IMR-90 (cell line): ENCODE measurements around the gene GIT1. TPM values are rescaled to one million over a fixed set of nuclear protein-coding genes. Genes with fewer than 3 reads are reported as not detected.

ENCODE experiments used
- ATAC-seq: fragments of 200-7000 bp; cut with Tn5 transposase; 2 replicates; pipeline ENCODE4 v1.9.1; 2020; ENCODE audit warnings: low read depth, mild to moderate bottlenecking, moderate library complexity
- BruUV-seq: library from RNA; stranded (reverse); fragments of 400-500 nt; replicated peaks from 2 replicates; lab custom pipeline; 2021; lab: Mats Ljungman, UMichigan
- CTCF ChIA-PET: fragments of 300-600 bp; formaldehyde crosslinking; extraction: SDS; loops from one replicate; lab custom pipeline; 2021; ENCODE audit warnings: antibody characterized with exemption; lab: Yijun Ruan, JAX
- POLR2A ChIA-PET: fragments of 300-600 bp; sonication (Branson Sonifier 250); formaldehyde crosslinking; loops from one replicate; lab custom pipeline; 2022; ENCODE audit warnings: antibody characterized with exemption; ENCODE audit not compliant: unreplicated experiment; lab: Charles Lee
- DNase-seq: peaks from one replicate; pipeline ENCODE4 v3.0.0; 2013
- H2AFZ ChIP-seq: replicated peaks from 2 replicates; pipeline ENCODE3; 2013; ENCODE audit warnings: low read length, mild to moderate bottlenecking; ENCODE audit not compliant: poor library complexity
- H2AK5ac ChIP-seq: 2 replicates; pipeline ENCODE4 v1.6.1; 2013; ENCODE audit warnings: low read depth, low read length, inconsistent platforms
- H2AK9ac ChIP-seq: replicated peaks from 2 replicates; pipeline ENCODE3; 2013; ENCODE audit warnings: mild to moderate bottlenecking, low read depth, low read length, moderate library complexity; ENCODE audit not compliant: poor library complexity
- H2BK120ac ChIP-seq: 2 replicates; pipeline ENCODE4 v1.6.1; 2013; ENCODE audit warnings: low read depth, low read length, inconsistent platforms
- H2BK15ac ChIP-seq: 3 replicates; pipeline ENCODE4 v1.6.1; 2013; ENCODE audit warnings: low read depth, low read length, inconsistent platforms
- H2BK20ac ChIP-seq: 2 replicates; pipeline ENCODE4 v1.6.1; 2013; ENCODE audit warnings: low read depth, mild to moderate bottlenecking, inconsistent platforms, low read length, moderate library complexity
- H2BK5ac ChIP-seq: 2 replicates; pipeline ENCODE4 v1.6.1; 2013; ENCODE audit warnings: mild to moderate bottlenecking, low read depth, low read length, inconsistent platforms; ENCODE audit not compliant: poor library complexity, severe bottlenecking
- H3K14ac ChIP-seq: replicated peaks from 2 replicates; pipeline ENCODE4 v1.6.1; 2013; ENCODE audit warnings: low read depth, low read length, inconsistent platforms
- H3K18ac ChIP-seq: 2 replicates; pipeline ENCODE4 v1.6.1; 2013; ENCODE audit warnings: low read depth, low read length, control low read depth
- H3K23ac ChIP-seq: 2 replicates; pipeline ENCODE4 v1.6.1; 2013; ENCODE audit warnings: low read depth, low read length, inconsistent platforms
- H3K27ac ChIP-seq: 2 replicates; pipeline ENCODE4 v1.5.1; 2013; ENCODE audit warnings: mild to moderate bottlenecking, control low read depth, low read length; ENCODE audit not compliant: insufficient read depth
- H3K27me3 ChIP-seq: 2 replicates; pipeline ENCODE4 v1.6.1; 2013; ENCODE audit warnings: low read length; ENCODE audit not compliant: control insufficient read depth, insufficient read depth
- H3K36me3 ChIP-seq: 2 replicates; pipeline ENCODE4 v1.6.1; 2013; ENCODE audit warnings: low read length, mixed read lengths; ENCODE audit not compliant: control insufficient read depth, insufficient read depth
- H3K4ac ChIP-seq: 2 replicates; pipeline ENCODE4 v1.6.1; 2013; ENCODE audit warnings: low read depth, low read length, inconsistent platforms
- H3K4me1 ChIP-seq: 2 replicates; pipeline ENCODE4 v1.6.1; 2013; ENCODE audit warnings: low read length, mixed read lengths; ENCODE audit not compliant: control insufficient read depth, insufficient read depth
- H3K4me2 ChIP-seq: 2 replicates; pipeline ENCODE4 v1.6.1; 2013; ENCODE audit warnings: low read depth, mild to moderate bottlenecking, control low read depth, low read length, moderate library complexity
- H3K4me3 ChIP-seq: 2 replicates; pipeline ENCODE4 v1.5.1; 2013; ENCODE audit warnings: low read depth, mild to moderate bottlenecking, control low read depth, low read length, moderate library complexity; ENCODE audit not compliant: insufficient read depth
- H3K56ac ChIP-seq: 2 replicates; pipeline ENCODE4 v1.6.1; 2013; ENCODE audit warnings: low read length, inconsistent platforms; ENCODE audit not compliant: insufficient read depth; ENCODE audit errors: extremely low read depth
- H3K79me1 ChIP-seq, 2 experiments: 2 replicates each; pipeline ENCODE4 v1.6.1; 2013; ENCODE audit warnings: low read length in 2 of 2, inconsistent platforms in 1 of 2, low read depth in 1 of 2
- H3K9ac ChIP-seq: 2 replicates; pipeline ENCODE4 v1.6.1; 2013; ENCODE audit warnings: low read depth, low read length, control low read depth
- H3K9me1 ChIP-seq: 2 replicates; pipeline ENCODE4 v1.6.1; 2013; ENCODE audit warnings: low read length, inconsistent platforms; ENCODE audit not compliant: insufficient read depth
- H3K9me3 ChIP-seq: 2 replicates; pipeline ENCODE4 v1.6.1; 2013; ENCODE audit warnings: low read length; ENCODE audit not compliant: control insufficient read depth, insufficient read depth
- H4K20me1 ChIP-seq: 2 replicates; pipeline ENCODE4 v1.6.1; 2013; ENCODE audit warnings: low read length, inconsistent platforms; ENCODE audit not compliant: insufficient read depth
- H4K5ac ChIP-seq: 2 replicates; pipeline ENCODE4 v1.6.1; 2013; ENCODE audit warnings: mild to moderate bottlenecking, low read depth, low read length, control low read depth
- H4K8ac ChIP-seq, 2 experiments: 2 replicates each; pipeline ENCODE4 v1.6.1; 2013; ENCODE audit warnings: low read depth in 2 of 2, low read length in 2 of 2, control low read depth in 1 of 2, inconsistent platforms in 1 of 2
- H4K91ac ChIP-seq: 2 replicates; pipeline ENCODE4 v1.6.1; 2013; ENCODE audit warnings: low read depth, low read length, inconsistent platforms; ENCODE audit not compliant: insufficient read depth
- BHLHE40 ChIP-seq: fragments of 150-350 bp; IDR thresholded peaks from 2 replicates; pipeline ENCODE4 v1.6.1; 2016; ENCODE audit warnings: mild to moderate bottlenecking, low read depth, low read length
- CEBPB ChIP-seq: IDR thresholded peaks from 2 replicates; pipeline ENCODE4 v1.6.1; 2012; ENCODE audit warnings: low read depth, low read length, improper control_type of control experiment
- CHD1 ChIP-seq: IDR thresholded peaks from 2 replicates; pipeline ENCODE4 v1.6.1; 2012; ENCODE audit warnings: low read depth, low read length, improper control_type of control experiment
- FOS ChIP-seq: fragments of 150-350 bp; IDR thresholded peaks from 2 replicates; pipeline ENCODE4 v1.6.1; 2016; ENCODE audit warnings: low read depth, low read length
- MAFK ChIP-seq: IDR thresholded peaks from 2 replicates; pipeline ENCODE4 v1.6.1; 2012; ENCODE audit warnings: low read depth, low read length, improper control_type of control experiment
- MAZ ChIP-seq: IDR thresholded peaks from 2 replicates; pipeline ENCODE4 v1.6.1; 2012; ENCODE audit warnings: low read depth, mild to moderate bottlenecking, low read length, improper control_type of control experiment, moderate library complexity, borderline replicate concordance
- MXI1 ChIP-seq: IDR thresholded peaks from 2 replicates; pipeline ENCODE4 v1.6.1; 2012; ENCODE audit warnings: low read depth, mild to moderate bottlenecking, low read length, moderate library complexity, borderline replicate concordance
- NFE2L2 ChIP-seq: fragments of 150-350 bp; IDR thresholded peaks from 2 replicates; pipeline ENCODE4 v1.6.1; 2016; ENCODE audit warnings: low read depth, mild to moderate bottlenecking, low read length
- POLR2A ChIP-seq: IDR thresholded peaks from 2 replicates; pipeline ENCODE4 v1.6.1; 2012; ENCODE audit warnings: mild to moderate bottlenecking, low read depth, low read length
- RAD21 ChIP-seq: IDR thresholded peaks from 2 replicates; pipeline ENCODE4 v1.6.1; 2012; ENCODE audit warnings: low read length, improper control_type of control experiment
- RCOR1 ChIP-seq: IDR thresholded peaks from 2 replicates; pipeline ENCODE4 v1.6.1; 2012; ENCODE audit warnings: mild to moderate bottlenecking, low read length, improper control_type of control experiment; ENCODE audit not compliant: insufficient replicate concordance
- RFX5 ChIP-seq: IDR thresholded peaks from 2 replicates; pipeline ENCODE4 v1.8.0; 2012; ENCODE audit warnings: low read depth, mild to moderate bottlenecking, low read length, moderate library complexity
- WGBS, 2 experiments: methylation state at CpG; one replicate each; pipeline versions ENCODE4 v1.1.5 to v1.1.7; 2013; ENCODE audit warnings: missing lambda C conversion rate in 2 of 2; ENCODE audit not compliant: insufficient read length in 1 of 2; ENCODE audit errors: extremely low coverage in 2 of 2; 5-methylcytosine and 5-hydroxymethylcytosine counted together
- dilution Hi-C: fragments of 300-500 bp; cut with HindIII; formaldehyde crosslinking; loops from one replicate; pipeline ENCODE4 v1.14.3; 2018; ENCODE audit warnings: low sequenced_read_pairs; ENCODE audit not compliant: unreplicated experiment
- in situ Hi-C: fragments of 300-500 bp; cut with MboI; formaldehyde crosslinking; loops from 3 replicates; pipeline ENCODE4 v1.14.3; 2019; ENCODE audit warnings: low sequenced_read_pairs, inconsistent platforms, mixed read lengths
- intact Hi-C: fragments of 100-400 bp; cut with micrococcal nuclease; formaldehyde crosslinking; loops from 2 replicates; pipeline ENCODE4 v1.10.0; 2022
- polyA plus RNA-seq, 3 experiments: library from polyadenylated mRNA; depleted of rRNA; stranded (reverse); fragments of >200 nt; gene quantifications; 2 replicates each; pipeline ENCODE4 v1.2.3, GENCODE V29; 2012; ENCODE audit warnings: low replicate concordance in 1 of 3
- total RNA-seq: library from RNA; depleted of rRNA; stranded (reverse); fragments of >200 nt; gene quantifications from 2 replicates; pipeline ENCODE4 v1.2.3, GENCODE V29; 2012
- TF ChIP-seq, protein P1 (sequence below): conservative IDR thresholded peaks from 2 replicates; pipeline ENCODE4 v1.5.1; 2012; ENCODE audit warnings: mild to moderate bottlenecking, low read depth, low read length, improper control_type of control experiment
- TF ChIP-seq, protein P2 (sequence below): fragments of 150-350 bp; IDR thresholded peaks from 2 replicates; pipeline ENCODE4 v1.6.1; 2016; ENCODE audit warnings: low read depth, mild to moderate bottlenecking, low read length, moderate library complexity, borderline replicate concordance
- TF ChIP-seq, protein P3 (sequence below): fragments of 150-350 bp; IDR thresholded peaks from 2 replicates; pipeline ENCODE4 v1.6.1; 2017; ENCODE audit warnings: mild to moderate bottlenecking, antibody characterized with exemption, low read length, low read depth

Gene GIT1
- total and polyA plus RNA-seq, 2 of the 4 experiments (the other 2 are of a cell fraction) = 14.2 to 34.2 TPM

DNA sequence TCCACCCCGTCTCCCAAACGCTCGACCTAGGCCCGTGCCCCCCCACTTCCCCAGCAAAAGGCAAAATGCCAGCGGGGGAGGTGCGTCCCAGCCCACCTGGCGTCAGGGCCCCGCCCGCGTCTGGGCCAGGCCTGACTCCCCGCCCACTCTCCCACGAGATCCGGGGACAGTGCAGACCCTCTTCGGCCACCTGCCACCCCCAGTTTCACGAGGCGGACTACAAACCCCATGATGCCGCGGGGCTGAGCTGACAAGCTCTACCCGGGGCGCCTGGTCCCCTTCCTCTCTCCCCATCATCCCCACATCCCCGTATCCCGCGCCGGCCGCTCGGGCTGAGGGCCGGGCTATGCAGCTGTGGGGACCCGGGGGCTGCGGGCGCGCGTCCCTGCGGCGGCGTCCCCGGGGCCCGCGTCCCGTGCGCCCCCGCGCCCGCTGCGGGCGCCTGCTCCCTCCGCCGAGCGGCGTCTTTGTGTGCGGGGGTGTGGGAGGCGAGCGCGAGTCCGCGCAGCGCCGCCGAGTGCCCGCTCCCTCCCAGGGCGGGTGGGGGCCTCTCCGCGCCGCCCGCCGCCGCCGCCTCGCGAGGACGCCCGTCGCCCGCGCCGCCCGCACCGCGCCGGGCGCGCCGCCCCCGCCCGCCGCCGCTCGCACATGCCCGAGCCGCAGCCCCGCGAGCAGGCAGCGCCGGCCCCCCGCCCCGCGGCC is 3.6 kb upstream of the GIT1 start, which contains the start of gene ANKRD13B:
Gene ANKRD13B, plus strand, starts transcription at position 283 of the 702 bp plus-strand sequence. CDS start 490 bp downstream, outside the sequence.
- H3K36me3 ChIP-seq = no peaks in the 10 kb centered on the region
- ChIA-PET CTCF (no interaction called here), POLR2A (no interaction called here)
- no peak within 1 kb of the TSS for H3K18ac ChIP-seq
- H2AK9ac ChIP-seq = peak within 1 kb of the TSS; percentile 86
- peak within 1 kb of the TSS in 1 of 2 experiments; percentile 20; a peak in 1 of 4 replicates for H4K8ac ChIP-seq
- DNase-seq = no peak
- H3K9me1 ChIP-seq = no peaks in the 10 kb centered on the region; the same call in 1 of the 2 replicates
- H3K4me3 ChIP-seq = peak within 1 kb of the TSS; percentile 73
- peaks cover 32% of the 10 kb centered on the region for H3K4me1 ChIP-seq
- H2BK5ac ChIP-seq = no peak within 1 kb of the TSS
- H3K4ac ChIP-seq = no peak within 1 kb of the TSS
- H3K9me3 ChIP-seq = no peaks in the 10 kb centered on the region
- H4K91ac ChIP-seq = no peak within 1 kb of the TSS
- peaks cover 0 to 32% of the 10 kb centered on the region in 2 experiments; a peak in 3 of 4 replicates for H3K79me1 ChIP-seq
- H3K27me3 ChIP-seq = peaks cover 2% of the 10 kb centered on the region; the same call in 1 of the 2 replicates
- H3K27ac ChIP-seq = no peak within 1 kb of the TSS
- H3K9ac ChIP-seq = 0 out of 2 replicates have a peak within 1 kb of the TSS, but pooled peaks have one; percentile 48
- BruUV-seq = no TSS peak
- intact Hi-C loops (no loop called here), dilution Hi-C loops (no loop called here), in situ Hi-C loops (no loop called here)
- 0 out of 2 replicates have a peak, but pooled peaks have one; percentile 1 for ATAC-seq
- peak within 1 kb of the TSS; percentile 97 for H2AFZ ChIP-seq
- no peak within 1 kb of the TSS for H2BK15ac ChIP-seq
- H3K56ac ChIP-seq = no peak within 1 kb of the TSS
- H3K23ac ChIP-seq = no peak within 1 kb of the TSS; the same call in 1 of the 2 replicates
- H4K20me1 ChIP-seq = peaks cover 44% of the 10 kb centered on the region
- no peak within 1 kb of the TSS for H3K14ac ChIP-seq
- no peak within 1 kb of the TSS for H2BK20ac ChIP-seq
- 2% methylated on average over 31 of the region's 96 CpGs; no CpG with 5 or more reads in 1 of the 2 experiments for WGBS, 2 experiments
- no peak within 1 kb of the TSS for H4K5ac ChIP-seq
- H3K4me2 ChIP-seq = peak within 1 kb of the TSS; percentile 86
- peak within 1 kb of the TSS; percentile 43 for H2AK5ac ChIP-seq
- no peak within 1 kb of the TSS for H2BK120ac ChIP-seq
- no peak; the same call in 1 of the 2 replicates for TF ChIP-seq MAZ
- TF ChIP-seq POLR2A = no peak
- TF ChIP-seq, protein P1, sequence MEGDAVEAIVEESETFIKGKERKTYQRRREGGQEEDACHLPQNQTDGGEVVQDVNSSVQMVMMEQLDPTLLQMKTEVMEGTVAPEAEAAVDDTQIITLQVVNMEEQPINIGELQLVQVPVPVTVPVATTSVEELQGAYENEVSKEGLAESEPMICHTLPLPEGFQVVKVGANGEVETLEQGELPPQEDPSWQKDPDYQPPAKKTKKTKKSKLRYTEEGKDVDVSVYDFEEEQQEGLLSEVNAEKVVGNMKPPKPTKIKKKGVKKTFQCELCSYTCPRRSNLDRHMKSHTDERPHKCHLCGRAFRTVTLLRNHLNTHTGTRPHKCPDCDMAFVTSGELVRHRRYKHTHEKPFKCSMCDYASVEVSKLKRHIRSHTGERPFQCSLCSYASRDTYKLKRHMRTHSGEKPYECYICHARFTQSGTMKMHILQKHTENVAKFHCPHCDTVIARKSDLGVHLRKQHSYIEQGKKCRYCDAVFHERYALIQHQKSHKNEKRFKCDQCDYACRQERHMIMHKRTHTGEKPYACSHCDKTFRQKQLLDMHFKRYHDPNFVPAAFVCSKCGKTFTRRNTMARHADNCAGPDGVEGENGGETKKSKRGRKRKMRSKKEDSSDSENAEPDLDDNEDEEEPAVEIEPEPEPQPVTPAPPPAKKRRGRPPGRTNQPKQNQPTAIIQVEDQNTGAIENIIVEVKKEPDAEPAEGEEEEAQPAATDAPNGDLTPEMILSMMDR = no peak
- no peak for TF ChIP-seq FOS
- TF ChIP-seq, protein P2, sequence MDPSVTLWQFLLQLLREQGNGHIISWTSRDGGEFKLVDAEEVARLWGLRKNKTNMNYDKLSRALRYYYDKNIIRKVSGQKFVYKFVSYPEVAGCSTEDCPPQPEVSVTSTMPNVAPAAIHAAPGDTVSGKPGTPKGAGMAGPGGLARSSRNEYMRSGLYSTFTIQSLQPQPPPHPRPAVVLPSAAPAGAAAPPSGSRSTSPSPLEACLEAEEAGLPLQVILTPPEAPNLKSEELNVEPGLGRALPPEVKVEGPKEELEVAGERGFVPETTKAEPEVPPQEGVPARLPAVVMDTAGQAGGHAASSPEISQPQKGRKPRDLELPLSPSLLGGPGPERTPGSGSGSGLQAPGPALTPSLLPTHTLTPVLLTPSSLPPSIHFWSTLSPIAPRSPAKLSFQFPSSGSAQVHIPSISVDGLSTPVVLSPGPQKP = no peak
- no peak for TF ChIP-seq CEBPB
- TF ChIP-seq MAFK = no peak
- no peak for TF ChIP-seq NFE2L2
- TF ChIP-seq, protein P3, sequence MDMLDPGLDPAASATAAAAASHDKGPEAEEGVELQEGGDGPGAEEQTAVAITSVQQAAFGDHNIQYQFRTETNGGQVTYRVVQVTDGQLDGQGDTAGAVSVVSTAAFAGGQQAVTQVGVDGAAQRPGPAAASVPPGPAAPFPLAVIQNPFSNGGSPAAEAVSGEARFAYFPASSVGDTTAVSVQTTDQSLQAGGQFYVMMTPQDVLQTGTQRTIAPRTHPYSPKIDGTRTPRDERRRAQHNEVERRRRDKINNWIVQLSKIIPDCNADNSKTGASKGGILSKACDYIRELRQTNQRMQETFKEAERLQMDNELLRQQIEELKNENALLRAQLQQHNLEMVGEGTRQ = no peak
- TF ChIP-seq CHD1 = no peak
- TF ChIP-seq BHLHE40 = no peak
- no peak for TF ChIP-seq RCOR1
- no peak for TF ChIP-seq RFX5
- no peak for TF ChIP-seq MXI1
- TF ChIP-seq RAD21 = no peak
